Skeletal muscle tissue (tissue), 4 donors: ENCODE data around the gene FNTB. TPM values are rescaled to one million over a fixed set of nuclear protein-coding genes. Genes with fewer than 3 reads are reported as not detected.
A peak's percentile ranks its signal among the peaks of the same experiment; 100 is the strongest.
"Not testable (repeated sequence)": the region's sequence is repeated elsewhere in the genome, so short reads cannot be mapped to it uniquely, and the experiment has no call there.

Experiments
- H3K27ac ChIP-seq: one replicate; pipeline ENCODE4 v1.7.0; 2013; ENCODE audit warnings: mild to moderate bottlenecking, low read depth, low read length, inconsistent platforms
- H3K27me3 ChIP-seq, 3 donors: one replicate each; pipeline ENCODE4 v1.7.0; 2013; ENCODE audit warnings: low read length in 3 of 3; ENCODE audit not compliant: control insufficient read depth in 3 of 3, insufficient read depth in 3 of 3
- H3K36me3 ChIP-seq, 3 donors: one replicate each; pipeline ENCODE4 v1.7.0; 2013; ENCODE audit warnings: low read length in 3 of 3; ENCODE audit not compliant: control insufficient read depth in 3 of 3, insufficient read depth in 3 of 3
- H3K4me1 ChIP-seq, 3 donors: one replicate each; pipeline ENCODE4 v1.7.0; 2013; ENCODE audit warnings: low read length in 3 of 3, mild to moderate bottlenecking in 3 of 3; ENCODE audit not compliant: control insufficient read depth in 3 of 3, insufficient read depth in 3 of 3
- H3K4me3 ChIP-seq, 3 donors: one replicate each; pipeline ENCODE4 v1.7.0; 2013; ENCODE audit warnings: low read length in 3 of 3
- H3K9ac ChIP-seq, 3 donors: one replicate each; pipeline ENCODE4 v1.7.0; 2013; ENCODE audit warnings: low read length in 3 of 3, mild to moderate bottlenecking in 3 of 3, moderate library complexity in 2 of 3, low read depth in 1 of 3
- H3K9me3 ChIP-seq, 3 donors: one replicate each; pipeline ENCODE4 v1.7.0; 2013; ENCODE audit warnings: low read length in 3 of 3; ENCODE audit not compliant: control insufficient read depth in 3 of 3
- total RNA-seq: library from RNA; depleted of rRNA; stranded (reverse); fragments of >200 nt; gene quantifications from one replicate; pipeline ENCODE4 v1.2.3, GENCODE V29; 2014
- donor health status: Osteomylitis.

Gene FNTB
- total RNA-seq, 1 donor from 2014 or later = 5.7 TPM

- not testable (repeated sequence) for H3K27me3 ChIP-seq, H3K27ac ChIP-seq, H3K9me3 ChIP-seq, H3K9ac ChIP-seq, H3K4me3 ChIP-seq
- Histone ChIP-seq H3K4me1 (peaks cover 19 to 31% (median 25%) of the 10 kb centered on the region in 3 donors), H3K36me3 (peaks cover 5 to 43% (median 41%) of the 10 kb centered on the region in 3 donors)
These were observed 101.1 kb downstream of the FNTB start for GRCh38 chr14:65087835-65088234.

DNA sequence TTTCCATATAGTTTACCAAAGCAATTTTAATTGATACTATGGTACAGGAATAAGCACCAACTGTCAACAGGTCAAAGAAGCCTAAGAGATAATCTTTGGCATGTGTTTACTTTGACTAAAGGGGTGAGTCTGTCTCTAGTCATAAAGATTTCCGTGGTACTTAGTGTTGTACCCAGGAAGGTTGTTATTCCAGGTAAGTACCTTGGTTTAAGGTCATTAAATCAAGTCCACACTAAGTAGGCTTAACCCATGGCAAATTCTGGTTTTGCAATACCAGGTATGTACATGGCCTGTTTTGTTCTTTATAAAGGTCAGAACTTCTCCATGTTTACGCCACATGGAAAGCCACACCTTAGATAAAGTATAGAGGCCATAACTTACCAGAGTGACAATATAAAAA is 105.7 kb downstream of the FNTB start:
- no peak overlapping the region for H3K27ac ChIP-seq
- H3K4me1 ChIP-seq = peaks cover 42 to 48% (median 48%) of the 10 kb centered on the region in 3 donors
- no peaks in the 10 kb centered on the region for H3K27me3 ChIP-seq
- H3K36me3 ChIP-seq = peaks cover 7 to 52% (median 43%) of the 10 kb centered on the region in 3 donors
- H3K4me3 ChIP-seq = no peak overlapping the region
- no peak overlapping the region for H3K9ac ChIP-seq
- H3K9me3 ChIP-seq = no peaks in the 10 kb centered on the region

DNA sequence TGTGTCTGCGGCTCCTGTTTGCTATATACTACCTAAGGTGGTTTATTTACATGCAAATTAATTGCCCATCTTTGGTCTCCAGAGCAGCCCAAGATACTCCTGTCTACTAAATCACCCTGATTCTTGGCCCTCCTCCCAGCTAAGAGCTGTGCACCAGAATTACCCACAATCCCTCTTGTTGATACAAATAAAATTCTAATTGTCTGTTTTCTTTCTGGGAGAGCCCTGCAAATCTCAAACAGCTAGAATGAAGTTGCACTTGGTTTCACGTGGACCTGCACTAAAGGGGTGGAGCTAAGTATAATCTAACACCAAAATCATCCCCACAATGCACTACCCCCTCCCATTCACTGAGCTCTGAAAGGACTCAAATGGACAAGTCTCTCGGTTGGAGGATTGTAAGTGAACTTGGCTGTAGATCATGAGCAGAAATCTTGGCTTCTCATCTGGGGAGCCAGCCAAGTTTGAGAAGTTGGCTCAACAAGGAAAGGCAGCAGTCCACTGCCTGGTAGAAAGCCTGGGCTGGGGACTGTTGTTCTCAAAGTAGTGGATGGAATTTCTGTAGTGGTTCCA is 109.0 kb downstream of the FNTB start:
- H3K27ac ChIP-seq = peak overlapping the region; percentile 62
- peak overlapping the region in 2 of 3 donors; percentile 1 to 38 for H3K4me3 ChIP-seq
- H3K36me3 ChIP-seq = peaks cover 5 to 36% (median 33%) of the 10 kb centered on the region in 3 donors
- H3K9me3 ChIP-seq = no peaks in the 10 kb centered on the region
- no peaks in the 10 kb centered on the region for H3K27me3 ChIP-seq
- H3K4me1 ChIP-seq = peaks cover 49 to 70% (median 59%) of the 10 kb centered on the region in 3 donors
- peak overlapping the region in 1 of 3 donors; percentile 34 for H3K9ac ChIP-seq

GRCh38 chr14:65096323-65097089 is 109.8 kb downstream of the FNTB start:
- peaks cover 5 to 28% (median 25%) of the 10 kb centered on the region in 3 donors for H3K36me3 ChIP-seq
- no peaks in the 10 kb centered on the region for H3K9me3 ChIP-seq
- peak overlapping the region in 1 of 3 donors; percentile 34 for H3K9ac ChIP-seq
- no peaks in the 10 kb centered on the region for H3K27me3 ChIP-seq
- peak overlapping the region; percentile 62 for H3K27ac ChIP-seq
- peaks cover 51 to 73% (median 61%) of the 10 kb centered on the region in 3 donors for H3K4me1 ChIP-seq
- H3K4me3 ChIP-seq = peak overlapping the region; percentile 1 to 38 (median 8)

DNA sequence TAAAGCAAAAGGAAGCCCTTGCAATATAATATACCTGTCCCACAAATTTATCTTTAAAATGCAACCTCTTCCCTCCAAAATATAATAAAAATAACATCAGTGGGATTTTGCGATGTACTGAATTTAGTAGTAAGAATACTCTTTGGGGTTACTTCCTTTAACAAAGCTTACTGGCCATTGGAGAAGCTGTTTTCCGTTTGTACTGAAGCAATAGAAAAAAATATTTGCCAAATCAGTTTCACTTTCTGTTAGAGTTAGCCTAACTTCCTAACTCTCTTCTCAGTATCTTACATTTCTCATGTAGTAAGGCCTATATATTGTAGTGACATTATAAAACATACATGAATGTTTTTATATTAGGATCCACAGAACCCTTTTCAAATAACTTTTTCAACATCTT is 111.9 kb downstream of the FNTB start:
- peaks cover 3 to 10% (median 8%) of the 10 kb centered on the region in 3 donors for H3K36me3 ChIP-seq
- peaks cover 48 to 72% (median 61%) of the 10 kb centered on the region in 3 donors for H3K4me1 ChIP-seq
- peak overlapping the region; percentile 62 for H3K27ac ChIP-seq
- H3K9me3 ChIP-seq = no peaks in the 10 kb centered on the region
- peak overlapping the region in 2 of 3 donors; percentile 4 to 25 for H3K4me3 ChIP-seq
- H3K27me3 ChIP-seq = no peaks in the 10 kb centered on the region
- peak overlapping the region in 1 of 3 donors; percentile 57 for H3K9ac ChIP-seq

- Histone ChIP-seq H3K9ac (peak overlapping the region; percentile 15 to 48 (median 43)), H3K4me3 (peak overlapping the region; percentile 15 to 78 (median 76)), H3K27me3 (no peaks in the 10 kb centered on the region), H3K36me3 (no peaks in the 10 kb centered on the region), H3K4me1 (peaks cover 25 to 48% (median 37%) of the 10 kb centered on the region in 3 donors), H3K9me3 (no peaks in the 10 kb centered on the region), H3K27ac (no peak overlapping the region)
These were observed 114.3 kb downstream of the FNTB start for GRCh38 chr14:65100922-65101541.

- Histone ChIP-seq H3K4me3 (peak overlapping the region; percentile 76 to 78 (median 77)), H3K9ac (peak overlapping the region; percentile 72 to 90 (median 79)), H3K27me3 (no peaks in the 10 kb centered on the region), H3K4me1 (peaks cover 17 to 40% (median 29%) of the 10 kb centered on the region in 3 donors), H3K9me3 (no peaks in the 10 kb centered on the region), H3K36me3 (no peaks in the 10 kb centered on the region), H3K27ac (peak overlapping the region; percentile 86)
These were observed 115.1 kb downstream of the FNTB start for GRCh38 chr14:65101631-65102440.

- Histone ChIP-seq H3K9me3 (no peaks in the 10 kb centered on the region), H3K36me3 (no peaks in the 10 kb centered on the region), H3K27ac (peak within 1 kb of the TSS; percentile 86), H3K4me1 (peaks cover 11 to 34% (median 22%) of the 10 kb centered on the region in 3 donors), H3K27me3 (no peaks in the 10 kb centered on the region), H3K9ac (peak within 1 kb of the TSS; percentile 79 to 90 (median 81)), H3K4me3 (peak within 1 kb of the TSS; percentile 79 to 87 (median 81))
These were observed 115.9 kb downstream of the FNTB start, which contains the start of gene MAX for GRCh38 chr14:65102441-65103149. MAX (minus strand) TSS chr14:65102517; CDS start chr14:65102339, 178 bp downstream.
